NCI-H2227 (cell line): Measurements from ENCODE around the gene NAAA.
"Not testable (repeated sequence)": the region's sequence is repeated elsewhere in the genome, so short reads cannot be mapped to it uniquely, and the experiment has no call there.

Experiments
- DNase-seq: peaks from one replicate; lab custom pipeline; 2025; ENCODE audit not compliant: unreplicated experiment; lab: John Stamatoyannopoulos, UW

Gene NAAA

DNA sequence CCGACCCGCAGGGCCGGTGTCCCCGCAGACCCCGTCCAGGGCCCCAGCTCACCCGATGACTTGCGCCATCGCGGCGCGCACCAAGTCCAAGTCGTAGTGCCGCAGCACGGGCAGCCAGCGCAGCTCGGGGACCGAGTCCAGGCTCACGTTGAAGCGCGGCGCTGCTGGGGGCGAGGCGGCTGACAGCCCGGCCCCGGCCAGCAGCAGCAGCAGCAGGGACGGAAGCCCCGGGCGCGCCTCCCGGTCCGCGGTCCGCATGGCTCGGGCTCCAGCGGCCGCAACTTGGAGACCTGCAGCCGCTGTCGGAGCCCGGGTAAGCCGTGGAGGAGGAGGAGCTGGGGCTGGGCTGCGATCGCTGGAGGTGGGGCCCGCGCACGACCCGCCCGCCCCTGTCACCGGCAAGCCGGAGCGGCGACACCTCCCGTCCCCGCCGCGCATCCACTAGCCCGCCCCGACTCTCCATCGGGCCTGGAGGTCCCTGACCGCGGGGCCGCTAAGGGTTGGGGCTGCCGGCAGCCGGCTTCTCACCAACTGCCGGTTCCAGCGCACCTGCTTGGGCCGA is at the start of gene NAAA:
Gene NAAA (minus strand): TSS at position 322 of the 562 bp plus-strand sequence. CDS start 64 bp downstream, at position 258.
- DNase-seq, result peak; percentile 81

DNA sequence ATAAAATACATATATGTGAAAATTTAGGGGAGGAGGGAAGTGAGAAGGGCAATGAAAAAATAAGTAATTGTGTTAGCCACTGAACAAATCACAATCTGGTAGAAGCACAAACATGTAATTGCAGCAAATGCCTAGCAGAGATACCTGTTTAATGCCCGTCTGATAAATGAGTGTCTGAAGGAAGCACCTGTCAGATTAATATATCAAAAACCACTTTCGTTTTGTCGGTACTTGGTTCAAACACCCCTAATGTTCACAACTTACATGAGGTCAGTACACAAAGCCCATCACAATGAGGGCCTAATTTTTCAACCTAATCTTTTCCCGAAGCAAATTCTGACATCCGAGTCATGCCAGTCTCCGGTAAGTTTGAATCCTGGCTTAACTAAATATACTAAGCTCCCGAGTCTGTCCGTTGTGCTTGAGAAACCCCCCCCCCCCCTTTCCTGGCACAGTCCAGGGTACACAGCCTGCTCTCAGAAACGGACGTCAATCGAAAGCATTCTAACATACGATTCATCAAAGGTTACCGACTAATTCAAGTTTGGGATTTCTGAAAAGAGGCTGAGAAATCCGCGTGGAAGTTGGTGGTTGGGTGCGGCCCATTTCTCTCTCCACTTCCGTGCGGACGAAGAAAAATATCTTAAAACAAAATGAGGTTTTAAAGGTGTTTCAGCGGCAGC is 49.2 kb upstream of the NAAA start:
- no peak for DNase-seq

DNA sequence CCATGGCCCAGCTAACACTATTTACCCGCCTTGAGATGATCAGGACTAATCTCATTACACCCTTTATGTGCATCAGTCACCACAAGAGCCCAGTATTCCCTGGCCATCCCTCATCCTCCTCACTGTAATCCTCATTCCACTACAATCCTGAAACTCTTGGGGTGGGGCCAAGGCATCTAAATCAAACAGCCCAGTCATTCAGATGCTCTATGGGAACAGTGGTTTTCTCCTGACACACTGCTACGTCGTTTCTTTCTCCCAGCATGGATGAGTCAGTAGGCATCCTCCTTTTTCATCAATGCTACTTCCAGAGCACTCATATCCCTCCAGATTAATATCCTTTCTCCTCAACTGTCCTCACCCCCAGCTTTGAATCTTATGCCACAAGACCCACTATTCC is 44.3 kb upstream of the NAAA start:
- DNase-seq, result no peak

DNA sequence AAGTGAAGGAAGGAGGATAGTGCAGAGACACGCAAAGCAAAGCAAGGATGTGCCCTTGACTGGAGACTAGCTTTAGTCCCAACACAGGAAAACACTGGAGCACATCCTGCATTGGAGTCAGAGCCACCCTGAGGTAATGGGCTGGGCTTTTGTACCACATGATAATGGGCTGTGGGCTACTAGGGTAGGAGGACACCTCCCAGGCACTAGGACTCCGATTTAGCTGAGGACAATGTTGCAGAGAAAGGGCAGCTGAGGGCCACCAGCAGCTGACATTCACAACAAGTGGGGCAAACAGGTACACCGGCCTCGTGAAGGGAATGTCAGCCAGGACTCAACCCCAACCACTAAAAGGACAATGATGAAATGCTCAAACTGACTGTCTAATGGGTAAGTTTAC is 39.8 kb upstream of the NAAA start:
- no peak for DNase-seq

DNA sequence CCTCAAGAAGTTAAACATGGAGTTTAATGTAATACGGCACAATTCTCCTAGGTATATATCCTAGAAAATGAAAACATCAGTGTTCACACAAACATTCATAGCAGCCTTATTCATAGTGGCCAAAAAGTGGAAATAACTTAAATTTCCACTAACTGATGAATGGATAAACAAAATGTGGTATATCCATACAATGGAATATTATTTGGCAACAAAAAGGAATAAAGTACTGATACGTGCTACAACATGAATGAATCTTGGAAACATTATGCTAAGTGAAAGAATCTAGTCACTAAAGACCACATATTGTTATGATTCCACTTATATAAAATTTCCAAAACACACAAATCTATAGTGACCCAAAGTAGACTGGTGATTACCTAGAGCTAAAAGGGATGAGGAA is 35.4 kb upstream of the NAAA start:
- no peak for DNase-seq

DNA sequence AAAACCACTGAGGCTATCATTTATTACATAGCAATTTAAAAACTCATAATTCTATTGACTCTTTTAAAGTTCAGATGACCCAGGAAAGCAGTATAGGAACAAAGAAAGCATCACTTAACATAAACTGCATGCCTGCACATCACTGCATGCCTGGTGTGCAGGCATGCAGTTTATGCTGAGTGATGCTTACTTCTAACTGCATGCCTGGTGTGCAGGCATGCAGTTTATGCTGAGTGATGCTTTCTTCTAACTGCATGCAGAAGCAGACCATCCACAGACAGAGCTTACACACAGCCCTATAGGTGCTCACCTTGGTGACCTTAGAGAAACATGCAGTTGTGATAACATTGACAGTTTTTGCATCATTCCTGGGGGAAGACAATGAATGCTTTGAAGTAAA is 33.0 kb upstream of the NAAA start:
- no peak for DNase-seq

DNA sequence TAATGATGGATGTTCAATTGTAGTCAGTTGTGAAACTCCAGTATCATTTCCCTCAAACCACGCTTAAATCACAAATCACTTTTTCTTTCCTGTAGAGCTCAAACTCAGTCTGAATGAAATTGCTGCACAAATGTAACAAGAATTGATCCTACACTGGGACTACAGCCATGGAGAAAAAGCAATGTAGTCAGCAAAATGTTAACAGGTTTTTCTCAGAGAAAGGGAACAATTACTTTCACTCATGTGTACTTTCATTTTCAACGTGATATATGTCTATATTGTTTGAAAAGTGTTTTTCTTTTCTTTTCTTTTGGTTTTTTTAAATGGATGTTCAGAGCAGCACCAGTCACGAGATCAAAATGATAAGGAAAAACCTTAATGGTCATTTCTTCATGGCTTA is 27.3 kb upstream of the NAAA start:
- no peak for DNase-seq

DNA sequence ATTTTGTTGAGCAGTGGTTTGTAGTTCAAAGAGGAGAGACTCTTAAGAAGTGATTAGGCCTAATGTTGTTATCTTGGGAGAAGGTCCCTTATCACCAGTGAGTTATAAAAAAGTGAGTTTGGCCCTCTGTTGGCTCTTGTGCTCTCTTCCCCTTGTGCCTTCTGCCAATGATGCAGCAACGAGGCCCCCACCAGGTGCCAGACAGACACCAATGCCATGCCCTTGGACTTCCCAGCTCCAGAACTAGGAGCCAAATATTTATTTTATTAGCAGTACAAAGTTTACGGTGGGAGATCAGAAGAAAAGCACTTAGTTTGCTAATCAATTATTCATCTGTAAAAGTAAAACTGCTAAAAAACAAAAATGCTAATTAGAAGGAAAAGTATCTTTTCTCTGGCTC is 22.7 kb upstream of the NAAA start:
- no peak for DNase-seq

DNA sequence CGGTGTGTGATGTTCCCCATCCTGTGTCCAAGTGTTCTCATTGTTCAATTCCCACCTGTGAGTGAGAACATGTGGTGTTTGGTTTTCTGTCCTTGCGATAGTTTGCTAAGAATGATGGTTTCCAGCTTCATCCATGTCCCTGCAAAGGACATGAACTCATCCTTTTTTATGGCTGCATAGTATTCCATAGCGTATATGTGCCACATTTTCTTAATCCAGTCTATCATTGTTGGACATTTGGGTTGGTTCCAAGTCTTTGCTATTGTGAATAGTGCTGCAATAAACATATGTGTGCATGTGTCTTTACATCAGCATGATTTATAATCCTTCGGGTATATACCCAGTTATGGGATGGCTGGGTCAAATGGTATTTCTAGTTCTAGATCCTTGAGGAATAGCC is 21.3 kb upstream of the NAAA start:
- DNase-seq, result not testable (repeated sequence)

DNA sequence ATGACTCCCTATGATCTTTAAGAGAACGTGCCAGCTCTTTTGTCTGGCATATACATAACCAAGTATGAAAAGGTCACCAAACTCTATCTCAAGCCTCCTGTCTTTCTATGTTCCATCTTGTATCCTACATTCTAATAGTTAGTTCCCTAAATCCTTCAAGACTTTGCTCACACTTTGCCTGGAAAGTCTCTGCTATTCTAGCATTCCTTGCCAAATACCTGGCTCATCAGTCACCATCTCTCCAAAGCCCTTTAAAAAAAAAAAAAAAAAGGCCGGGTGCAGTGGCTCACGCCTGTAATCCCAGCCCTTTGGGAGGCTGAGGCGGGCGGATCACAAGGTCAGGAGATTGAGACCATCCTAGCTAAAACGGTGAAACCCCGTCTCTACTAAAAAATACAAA is 17.7 kb upstream of the NAAA start:
- not testable (repeated sequence) for DNase-seq

DNA sequence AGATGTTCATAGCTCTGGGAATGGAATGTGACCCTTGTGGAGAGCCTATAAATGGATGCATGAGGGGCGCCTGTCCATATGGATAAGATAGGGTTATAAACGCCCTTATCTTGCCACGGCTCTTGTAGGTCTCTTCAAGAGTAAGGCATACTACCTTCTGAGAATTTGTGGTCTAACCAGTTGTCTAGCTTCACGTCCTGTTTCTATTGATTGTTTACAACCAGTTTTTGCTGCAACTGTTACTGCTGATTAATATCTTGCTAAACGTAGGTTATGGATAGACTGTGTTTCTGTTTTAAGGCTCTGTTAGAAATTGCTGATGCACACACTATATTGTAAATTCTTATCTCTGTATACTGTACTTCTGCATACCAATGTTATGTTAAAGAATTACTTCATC is 14.0 kb upstream of the NAAA start:
- DNase-seq, result not testable (repeated sequence)

DNA sequence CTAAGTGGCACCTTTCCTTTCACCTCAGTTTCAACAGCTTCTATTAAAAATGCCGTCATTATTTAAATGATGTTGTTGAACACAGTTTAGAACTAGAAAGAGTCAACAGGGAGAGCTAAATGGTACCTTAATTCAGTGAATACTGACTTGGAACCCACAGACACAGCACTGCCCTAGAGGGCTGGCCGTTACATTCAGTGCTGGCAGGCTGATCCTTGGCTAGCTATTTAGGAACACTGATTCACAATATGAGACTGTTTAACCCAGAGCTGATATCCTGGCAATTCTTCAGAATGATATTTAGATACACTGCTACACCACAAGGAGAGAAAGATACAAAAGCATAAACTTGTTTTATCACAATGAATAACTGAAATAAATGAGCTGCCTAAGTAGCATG is 12.7 kb upstream of the NAAA start:
- DNase-seq, result no peak

DNA sequence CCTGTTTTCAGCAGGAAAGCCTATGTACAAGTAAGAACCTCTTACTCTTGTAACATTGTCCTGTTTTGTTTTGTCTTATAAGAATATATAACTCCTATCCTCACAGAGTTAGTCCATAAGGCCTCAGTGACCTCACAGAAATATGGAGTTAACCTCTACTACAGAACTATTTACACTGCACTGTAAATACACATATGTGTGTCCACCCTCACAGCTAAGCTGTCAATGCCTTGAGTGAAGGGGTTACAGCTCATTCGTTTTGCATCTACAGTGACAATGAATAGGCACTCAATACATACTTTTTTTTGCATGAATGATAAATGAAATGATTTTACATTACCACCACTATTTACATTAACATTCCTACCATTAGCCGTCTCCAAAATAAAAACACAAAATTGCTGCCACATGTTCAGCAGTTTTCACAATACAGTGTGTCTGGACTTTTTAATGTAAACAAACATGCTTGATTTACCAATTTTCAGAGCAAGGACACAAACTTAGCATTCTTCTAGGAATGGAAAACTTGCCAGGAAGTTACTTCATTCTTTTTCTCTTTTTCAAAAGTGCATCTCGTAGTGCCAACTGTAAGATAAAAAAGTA is 9.5 kb upstream of the NAAA start:
- DNase-seq, result no peak

DNA sequence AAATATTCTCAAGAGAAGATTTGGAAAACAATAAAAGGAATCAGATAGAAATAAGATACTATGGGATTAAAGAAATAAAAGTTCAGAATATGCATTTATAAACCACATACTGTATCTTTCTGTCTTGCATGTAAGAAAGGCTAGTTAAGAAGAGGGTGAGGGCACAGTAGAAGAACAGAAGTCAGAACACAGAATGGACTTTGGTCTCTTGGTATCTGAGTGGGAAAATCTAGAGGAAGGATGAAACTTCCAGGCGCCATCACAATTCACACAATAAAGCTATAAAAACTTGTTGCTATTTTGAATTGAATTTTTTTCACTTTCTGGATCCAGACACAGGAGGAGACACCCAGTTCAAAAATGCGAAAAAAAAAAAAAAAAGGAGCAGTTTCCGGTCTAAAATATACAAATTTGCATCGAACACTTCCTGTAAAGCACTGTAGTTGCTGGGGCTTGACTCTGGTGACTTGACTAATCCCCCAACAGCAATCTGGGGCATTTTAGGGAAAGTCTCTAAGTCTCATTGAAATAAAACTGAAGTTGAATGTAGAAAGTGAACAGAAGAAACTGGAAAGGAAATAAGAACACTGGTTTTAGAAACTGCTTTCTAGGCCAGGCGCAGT is 8.1 kb upstream of the NAAA start:
- no peak for DNase-seq

DNA sequence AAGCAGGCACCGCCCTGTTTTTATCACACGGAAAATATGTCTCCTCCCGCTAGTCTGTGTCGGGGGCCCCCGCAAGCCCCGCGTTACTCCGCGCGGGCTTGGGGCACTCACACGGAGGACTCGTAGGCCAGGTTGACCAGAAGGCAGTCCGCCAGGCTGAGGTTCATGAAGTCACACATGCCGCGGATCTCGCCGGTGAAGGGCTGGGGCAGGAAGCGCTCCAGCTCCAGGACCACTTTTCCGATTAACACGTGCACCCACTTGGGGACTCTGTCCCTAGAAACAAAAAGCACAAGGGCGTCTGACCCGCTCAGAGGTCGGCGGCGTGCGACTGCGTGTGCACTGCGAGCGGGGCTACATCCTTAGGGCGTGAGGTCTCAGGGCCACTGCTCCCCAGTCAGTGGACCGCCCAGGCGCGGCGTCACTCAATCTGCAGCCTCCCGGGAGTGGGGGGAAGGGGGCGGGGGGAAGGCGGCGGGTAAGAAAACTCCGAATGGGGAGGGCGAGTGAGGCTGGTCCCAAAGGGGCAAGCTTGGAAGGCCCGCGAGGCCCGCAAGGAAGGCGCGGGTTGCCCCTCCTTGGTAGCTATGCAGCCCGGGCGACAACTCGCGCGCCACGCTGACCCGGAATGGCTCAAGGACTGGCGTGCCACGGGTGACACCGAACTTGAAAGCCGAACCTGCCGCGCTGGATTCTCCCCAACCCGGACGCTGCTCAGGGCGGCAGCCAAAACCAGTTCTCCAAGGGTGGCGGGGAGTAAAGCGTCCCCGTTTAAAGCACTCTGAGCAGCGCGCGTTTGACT is 722 bp downstream of the NAAA start:
- peak; percentile 50 for DNase-seq

DNA sequence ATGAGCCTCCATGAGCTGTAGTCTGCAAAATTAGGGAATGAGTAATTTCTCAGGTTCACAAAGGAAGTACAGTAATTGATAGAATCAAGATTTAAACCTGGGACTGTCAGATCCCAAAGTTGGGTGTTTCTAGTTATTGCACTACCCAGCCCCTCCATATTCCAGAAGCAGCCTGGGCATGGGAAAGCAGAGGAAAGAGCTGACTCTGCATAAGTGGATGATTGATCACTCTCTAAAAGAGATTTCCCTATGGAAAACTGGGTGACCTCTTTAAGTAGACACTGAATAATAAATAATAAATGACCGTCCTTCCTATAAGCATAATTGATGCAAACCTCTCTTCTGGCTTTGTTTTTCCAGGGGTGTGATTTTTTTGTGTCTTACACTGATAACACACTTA is 5.2 kb downstream of the NAAA start:
- DNase-seq, result no peak

DNA sequence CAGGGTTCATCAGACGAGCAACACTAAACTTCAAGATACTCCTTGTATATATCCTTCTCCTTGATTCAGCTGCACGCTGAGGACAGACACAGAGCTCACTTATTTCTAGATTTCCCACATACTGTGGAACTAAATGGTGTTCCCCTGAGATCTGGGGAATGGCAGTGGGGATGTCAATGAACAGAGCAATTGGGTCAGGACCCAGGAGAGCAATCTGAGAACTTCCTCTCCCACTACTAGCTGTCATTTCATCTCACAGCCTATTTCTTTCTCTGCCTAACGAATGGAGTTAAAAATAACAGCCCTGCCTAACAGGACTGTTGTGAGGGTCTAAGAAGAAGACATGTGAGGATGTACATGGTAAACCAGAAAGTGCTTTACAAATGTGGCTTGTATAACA is 10.7 kb downstream of the NAAA start:
- DNase-seq, result no peak

DNA sequence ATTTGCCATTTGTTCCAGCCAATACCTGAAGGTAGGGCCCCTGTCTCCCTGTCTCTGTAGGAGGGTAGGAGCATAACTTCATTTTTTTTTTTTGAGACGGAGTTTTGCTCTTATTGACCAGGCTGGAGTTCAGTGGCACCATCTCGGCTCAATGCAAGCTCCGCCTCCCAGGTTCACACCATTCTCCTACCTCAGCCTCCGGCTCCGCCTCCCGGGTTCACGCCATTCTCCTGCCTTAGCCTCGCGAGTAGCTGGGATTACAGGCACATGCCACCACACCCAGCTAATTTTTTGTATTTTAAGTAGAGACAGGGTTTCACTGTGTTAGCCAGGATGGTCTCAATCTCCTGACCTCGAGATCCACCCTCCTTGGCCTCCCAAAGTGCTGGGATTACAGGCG is 15.9 kb downstream of the NAAA start:
- DNase-seq, result not testable (repeated sequence)

DNA sequence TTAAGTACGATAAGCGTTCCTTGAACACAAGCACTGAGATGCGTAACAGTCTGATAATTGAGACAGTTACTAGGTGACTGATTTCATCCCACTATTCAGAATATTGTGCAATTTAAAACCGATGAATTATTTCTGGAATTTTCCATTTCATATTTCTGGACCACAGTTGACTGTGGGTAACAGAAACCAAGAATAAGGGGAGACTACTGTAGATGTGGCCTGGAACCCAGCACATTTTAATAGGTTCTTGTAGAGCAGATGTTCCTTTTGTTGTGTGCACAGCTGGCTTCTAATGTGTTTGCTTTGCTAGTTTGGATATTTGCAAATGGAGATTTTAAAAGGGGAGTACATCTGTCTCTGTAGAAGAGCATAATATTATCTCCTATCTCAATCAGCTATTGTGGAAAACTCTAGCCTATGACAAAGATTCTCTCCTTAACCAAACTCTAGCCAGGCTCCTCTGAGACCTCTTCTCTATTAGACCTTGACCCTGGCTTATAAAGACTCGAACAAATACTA is 16.4 kb downstream of the NAAA start:
- no peak for DNase-seq

DNA sequence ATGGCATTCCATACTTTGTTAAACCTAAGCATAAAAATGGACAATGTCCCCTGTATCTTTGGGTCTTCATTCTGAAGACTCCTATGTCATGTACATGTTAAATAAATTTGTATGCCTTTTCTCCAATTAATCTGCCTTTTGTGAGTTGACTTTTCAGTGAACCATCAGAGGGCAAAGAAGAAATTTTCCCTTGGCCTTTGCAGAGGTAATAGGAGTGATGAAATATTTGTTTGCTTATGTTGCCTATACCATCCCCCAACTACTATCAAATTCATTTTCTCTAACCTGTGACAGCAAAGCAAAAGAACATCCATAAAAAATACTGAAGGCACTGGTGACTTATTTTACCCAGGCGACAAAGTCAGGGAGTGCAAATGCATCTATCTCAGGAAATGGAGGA is 18.2 kb downstream of the NAAA start:
- no peak for DNase-seq

DNA sequence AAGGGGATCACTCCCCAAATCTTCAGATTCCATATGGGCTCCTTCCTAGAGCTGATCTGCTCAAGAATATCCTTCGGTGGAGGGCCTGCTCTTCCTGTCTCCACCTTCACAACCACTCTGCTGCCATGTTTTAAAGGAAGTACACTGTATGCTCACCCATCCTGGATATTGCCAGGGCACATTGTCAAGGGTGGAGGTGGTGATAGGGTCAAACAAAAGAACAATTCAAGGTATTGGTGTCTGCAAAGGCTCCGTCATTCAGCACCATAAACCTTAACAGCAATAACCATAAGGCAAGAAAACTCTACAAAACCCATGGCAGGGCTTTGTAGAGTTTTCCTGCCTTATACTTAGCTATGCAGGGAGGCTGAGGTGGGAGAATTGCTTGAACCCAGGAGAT is 18.9 kb downstream of the NAAA start:
- no peak for DNase-seq
